ENCODE results near the gene ELMO3. TPM values are rescaled to one million over a fixed set of nuclear protein-coding genes. Genes with fewer than 3 reads are reported as not detected.

Gene ELMO3, protein sequence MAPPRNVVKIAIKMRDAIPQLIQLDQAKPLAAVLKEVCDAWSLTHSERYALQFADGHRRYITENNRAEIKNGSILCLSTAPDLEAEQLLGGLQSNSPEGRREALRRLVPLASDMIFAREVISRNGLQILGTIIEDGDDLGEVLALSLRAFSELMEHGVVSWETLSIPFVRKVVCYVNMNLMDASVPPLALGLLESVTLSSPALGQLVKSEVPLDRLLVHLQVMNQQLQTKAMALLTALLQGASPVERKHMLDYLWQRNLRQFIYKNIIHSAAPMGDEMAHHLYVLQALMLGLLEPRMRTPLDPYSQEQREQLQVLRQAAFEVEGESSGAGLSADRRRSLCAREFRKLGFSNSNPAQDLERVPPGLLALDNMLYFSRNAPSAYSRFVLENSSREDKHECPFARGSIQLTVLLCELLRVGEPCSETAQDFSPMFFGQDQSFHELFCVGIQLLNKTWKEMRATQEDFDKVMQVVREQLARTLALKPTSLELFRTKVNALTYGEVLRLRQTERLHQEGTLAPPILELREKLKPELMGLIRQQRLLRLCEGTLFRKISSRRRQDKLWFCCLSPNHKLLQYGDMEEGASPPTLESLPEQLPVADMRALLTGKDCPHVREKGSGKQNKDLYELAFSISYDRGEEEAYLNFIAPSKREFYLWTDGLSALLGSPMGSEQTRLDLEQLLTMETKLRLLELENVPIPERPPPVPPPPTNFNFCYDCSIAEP
- 1 to 10 TPM in 3 of 4 donors, under 1 TPM in 1; 0.86 to 8.5 (median 5.5) TPM for polyA plus RNA-seq (ENCODE audit: insufficient read length in 4 of 4)

DNA sequence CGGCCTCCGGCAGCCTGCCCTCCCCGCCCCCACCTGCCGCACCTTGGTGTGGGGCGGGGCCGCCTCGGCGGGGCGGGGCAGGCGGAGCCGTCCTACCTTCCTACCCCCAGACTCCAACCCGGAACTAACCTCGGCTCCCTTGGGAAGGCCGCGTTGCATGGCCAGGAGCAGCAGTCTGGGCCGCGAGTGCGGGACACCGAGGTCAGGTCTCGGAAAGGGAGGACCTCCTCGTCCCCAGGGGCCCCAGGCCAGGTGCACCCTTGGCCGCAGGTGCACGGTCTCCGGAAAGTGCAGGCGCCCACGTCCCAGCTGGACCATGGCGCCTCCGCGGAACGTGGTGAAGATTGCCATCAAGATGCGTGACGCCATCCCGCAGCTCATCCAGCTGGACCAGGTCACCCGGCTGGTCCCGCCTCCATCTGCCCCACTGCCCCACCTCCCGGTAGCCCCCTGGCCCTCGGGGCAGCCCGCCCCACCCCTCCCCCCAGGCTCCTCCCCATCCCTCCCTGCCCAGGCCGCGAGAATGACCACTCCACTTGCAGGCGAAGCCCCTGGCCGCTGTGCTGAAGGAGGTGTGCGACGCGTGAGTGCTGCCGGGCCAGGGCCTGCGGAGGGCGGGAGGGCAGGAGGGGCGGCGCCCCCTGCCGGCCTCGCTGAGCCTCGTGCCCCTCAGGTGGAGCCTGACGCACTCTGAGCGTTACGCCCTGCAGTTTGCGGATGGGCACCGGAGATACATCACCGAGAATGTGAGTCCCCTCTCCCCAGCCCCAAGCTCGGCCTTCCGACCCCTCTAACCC lies at the start of gene ELMO3:
Gene ELMO3 (plus strand): TSS at position 121 of the 797 bp plus-strand sequence. CDS start 196 bp downstream, at position 317.
- no peak for DNase-seq (ENCODE audit: low read depth in 4 of 4, low spot score in 3 of 4)

DNA sequence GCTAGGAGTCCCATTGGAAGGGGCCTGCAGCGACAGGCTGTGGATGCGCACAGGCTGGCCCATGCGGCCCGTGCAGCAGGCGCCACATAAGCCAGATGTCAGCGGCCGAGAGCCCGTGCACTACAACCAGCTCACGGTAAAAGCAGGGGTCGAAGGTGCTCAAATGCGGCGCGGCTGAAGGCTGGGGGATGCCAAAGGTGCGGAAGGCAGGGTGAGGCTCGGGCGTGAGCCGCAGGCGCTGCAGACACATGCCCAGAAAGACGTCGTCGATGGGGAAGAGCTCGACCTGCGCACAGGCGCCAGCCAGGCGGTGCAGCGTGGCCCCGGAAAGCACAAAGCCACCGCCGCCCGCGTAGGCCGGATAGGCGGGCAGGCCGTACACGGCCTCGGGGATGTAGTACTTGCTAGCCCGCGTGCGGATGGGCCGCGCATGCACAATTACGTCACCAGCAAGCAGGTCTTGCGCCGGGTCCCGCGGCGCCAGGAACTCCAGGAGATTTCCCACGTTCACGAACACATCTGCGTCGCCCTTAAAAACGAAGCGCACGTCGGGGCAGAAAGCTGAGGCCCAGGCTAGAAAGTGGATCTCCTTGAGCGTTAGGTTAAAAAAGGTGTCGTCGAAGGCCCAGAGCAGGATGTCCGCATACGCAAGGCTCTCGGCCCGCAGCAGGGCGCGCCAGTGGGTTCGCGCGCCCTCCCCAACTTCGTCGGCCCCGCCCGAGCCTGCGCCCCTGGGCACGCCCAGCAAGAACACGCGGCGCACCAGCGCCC lies 49.5 kb upstream of the ELMO3 start:
- no peak for DNase-seq (ENCODE audit: low read depth in 4 of 4, low spot score in 3 of 4)

DNA sequence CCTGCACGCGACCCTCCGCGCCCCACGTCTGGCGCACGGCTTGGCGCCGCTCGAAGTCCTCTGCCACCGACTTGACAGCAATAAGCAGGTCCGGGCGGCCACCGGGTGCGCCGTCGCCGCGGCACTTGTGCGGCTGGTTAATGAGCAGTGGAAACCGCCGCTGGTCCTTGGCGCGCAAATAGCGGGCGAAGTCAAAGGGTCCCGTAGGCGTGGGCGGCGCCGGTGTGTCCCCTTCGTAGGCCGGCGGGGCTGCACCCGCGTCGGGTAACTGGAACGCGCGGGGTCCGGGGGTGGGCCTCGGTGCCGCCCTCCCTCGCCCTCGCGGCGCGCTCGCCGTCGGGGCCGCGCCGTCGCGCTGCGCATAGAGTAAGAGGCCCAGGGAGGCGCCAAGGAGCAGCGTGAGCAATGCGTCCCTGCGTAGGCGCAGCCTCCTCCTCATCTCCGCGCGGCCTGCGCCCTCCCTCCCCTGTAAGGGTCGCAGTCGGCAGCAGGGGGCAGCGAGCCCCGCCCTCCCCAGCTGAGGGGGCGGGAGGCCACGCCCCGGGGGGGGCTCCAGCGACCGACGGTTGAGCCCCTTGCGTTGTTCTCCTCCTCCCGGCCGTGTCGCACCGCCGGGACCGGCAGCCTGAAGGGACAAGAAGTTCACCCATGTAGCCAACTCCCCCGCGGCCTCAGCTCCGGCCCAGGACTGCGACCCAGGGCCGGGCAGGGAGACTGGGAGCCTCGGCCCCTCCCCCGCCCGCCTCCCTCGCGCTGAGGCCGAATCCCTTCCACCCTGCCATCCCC lies 48.7 kb upstream of the ELMO3 start:
- DNase-seq (ENCODE audit: low read depth in 4 of 4, low spot score in 3 of 4) = no peak

DNA sequence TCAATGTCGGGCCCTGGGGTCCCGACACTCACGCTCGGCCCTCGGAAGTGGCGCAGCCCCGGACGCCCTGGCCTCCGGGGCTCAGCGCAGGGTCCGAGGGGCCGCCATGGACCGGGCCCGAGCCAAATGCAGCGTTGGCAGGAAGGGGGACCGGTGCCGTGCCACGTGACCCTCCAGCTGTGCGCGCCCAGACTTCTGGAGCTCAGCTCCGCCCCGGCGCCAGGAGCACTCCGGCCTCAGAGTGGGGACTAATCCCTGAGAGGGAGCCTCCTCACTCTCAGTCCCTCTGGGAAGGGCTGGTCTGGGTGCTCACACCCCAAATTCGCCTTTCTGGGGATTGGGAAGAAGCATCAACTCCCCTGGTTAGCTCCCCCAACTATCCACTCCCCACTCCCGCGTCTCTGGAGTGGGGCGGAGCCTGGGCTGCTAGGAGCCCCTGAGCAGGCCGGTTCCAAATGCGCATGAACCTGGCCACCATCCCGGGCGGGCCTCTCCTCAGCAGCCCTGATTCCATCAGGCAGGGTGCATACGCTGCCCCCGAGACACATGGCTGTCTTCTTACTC lies 48.0 kb upstream of the ELMO3 start, which contains the start of gene B3GNT9:
Gene B3GNT9 (minus strand): TSS at position 166 of the 564 bp plus-strand sequence. CDS start 513 bp downstream, outside the sequence.
- DNase-seq (ENCODE audit: low read depth in 4 of 4, low spot score in 3 of 4) = no peak

DNA sequence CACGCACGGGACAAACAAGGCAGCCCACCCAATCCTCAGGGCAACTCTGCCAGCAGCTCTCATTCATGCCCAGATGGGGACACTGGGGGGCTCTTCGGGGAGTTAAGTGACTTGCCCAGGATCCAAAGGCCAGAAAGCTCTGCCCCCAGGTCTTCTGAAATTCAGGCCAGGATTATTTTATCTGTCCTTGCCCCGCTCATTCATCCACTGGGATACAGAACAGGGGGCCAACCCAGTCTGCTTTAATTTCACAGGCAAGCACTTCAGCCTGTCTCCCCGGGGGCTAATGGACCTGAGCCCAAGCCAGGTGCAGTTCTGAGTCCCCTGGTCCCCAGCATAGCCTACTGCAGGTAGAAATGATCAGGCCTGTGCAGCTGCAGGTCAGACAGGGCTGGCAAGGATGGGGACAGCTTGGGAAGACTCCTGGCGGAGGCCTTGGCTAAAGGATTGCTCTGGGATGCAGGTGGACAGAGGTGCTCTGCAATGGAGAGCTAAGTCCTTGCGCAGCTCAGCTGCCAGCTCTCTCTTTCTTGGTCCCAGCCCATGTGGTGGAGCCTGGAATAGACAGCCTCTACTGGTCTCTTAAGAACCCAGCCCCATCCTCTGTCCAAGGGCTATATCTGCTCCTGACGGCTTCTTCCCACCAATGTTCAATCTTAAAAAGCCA lies 47.4 kb upstream of the ELMO3 start:
- no peak for DNase-seq (ENCODE audit: low read depth in 4 of 4, low spot score in 3 of 4)

DNA sequence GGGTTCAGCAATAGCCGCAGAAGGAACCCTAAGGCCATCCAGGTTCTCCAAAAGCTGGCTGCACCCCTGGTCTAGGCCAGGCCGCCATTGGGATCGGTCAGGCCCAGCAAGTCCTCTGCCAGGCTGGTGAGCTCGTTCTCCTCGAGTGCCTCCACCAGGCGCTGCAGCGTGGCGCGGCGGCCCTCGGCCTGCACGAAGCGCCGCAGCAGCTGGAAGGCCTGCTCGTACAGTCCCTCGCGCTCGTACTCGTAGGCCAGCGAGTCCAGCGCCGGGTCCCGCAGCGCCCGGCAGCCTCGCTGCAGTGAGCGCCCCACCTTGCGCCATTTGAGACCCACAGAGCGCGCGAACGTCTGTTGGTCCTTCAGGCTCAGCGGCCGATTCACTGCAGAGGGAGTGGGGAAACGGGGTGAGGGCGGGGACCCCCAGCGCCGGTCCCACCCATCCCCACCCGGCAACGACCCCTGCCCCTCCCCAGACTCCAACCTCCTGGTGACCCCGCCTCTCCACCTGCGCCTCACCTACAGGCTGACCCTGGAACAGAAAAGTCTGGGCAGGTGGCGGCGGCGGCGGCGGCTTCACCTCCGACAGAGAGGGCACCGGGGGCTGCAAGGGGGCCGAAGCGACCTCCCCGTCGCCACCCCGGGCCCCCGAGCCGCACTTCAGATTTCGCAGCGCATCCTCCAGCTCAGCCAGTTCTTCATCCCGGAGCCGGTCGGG lies 44.2 kb upstream of the ELMO3 start:
- DNase-seq (ENCODE audit: low read depth in 4 of 4, low spot score in 3 of 4) = no peak

DNA sequence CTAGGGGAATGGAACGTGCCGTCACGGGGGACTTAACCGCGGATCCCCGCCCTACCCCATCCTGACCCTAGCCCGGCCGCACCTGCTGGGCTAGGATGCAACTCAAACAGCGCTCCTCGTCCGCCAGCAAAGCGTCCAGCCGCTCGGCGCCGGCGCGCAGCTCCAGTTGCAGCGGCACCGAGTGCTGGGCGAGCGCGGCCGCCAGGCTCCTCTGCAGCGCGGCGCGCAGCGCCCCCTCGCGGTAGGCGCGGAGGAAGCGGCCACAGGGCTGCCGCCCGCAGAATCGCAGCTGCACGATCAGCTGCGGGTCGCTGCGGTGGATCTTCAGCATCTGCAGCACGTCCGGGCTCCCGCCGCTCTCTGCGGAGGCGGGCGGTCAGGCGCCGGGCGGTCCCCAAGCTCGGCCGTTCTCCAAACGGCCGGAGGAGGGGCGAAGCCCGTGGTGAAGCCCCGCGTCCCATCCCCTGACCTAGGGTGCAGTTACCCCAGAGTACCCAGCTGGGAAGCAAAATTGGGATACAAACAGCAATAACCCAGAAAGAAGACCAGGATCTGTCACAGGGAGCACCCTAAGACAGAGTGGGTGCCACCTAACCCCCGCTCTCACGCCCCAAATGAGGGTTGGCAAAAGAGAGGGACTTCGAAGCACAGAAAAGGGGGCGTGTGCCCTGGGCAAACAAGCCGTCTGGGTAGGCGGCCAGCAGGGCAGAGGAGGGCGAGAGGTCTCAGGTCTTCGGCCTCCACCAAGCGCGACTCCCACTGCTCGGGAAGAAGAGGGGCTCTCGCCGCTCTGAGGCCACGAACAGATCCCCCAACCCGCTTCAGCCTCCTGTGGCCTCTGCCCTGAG lies 43.4 kb upstream of the ELMO3 start:
- no peak for DNase-seq (ENCODE audit: low read depth in 4 of 4, low spot score in 3 of 4)

DNA sequence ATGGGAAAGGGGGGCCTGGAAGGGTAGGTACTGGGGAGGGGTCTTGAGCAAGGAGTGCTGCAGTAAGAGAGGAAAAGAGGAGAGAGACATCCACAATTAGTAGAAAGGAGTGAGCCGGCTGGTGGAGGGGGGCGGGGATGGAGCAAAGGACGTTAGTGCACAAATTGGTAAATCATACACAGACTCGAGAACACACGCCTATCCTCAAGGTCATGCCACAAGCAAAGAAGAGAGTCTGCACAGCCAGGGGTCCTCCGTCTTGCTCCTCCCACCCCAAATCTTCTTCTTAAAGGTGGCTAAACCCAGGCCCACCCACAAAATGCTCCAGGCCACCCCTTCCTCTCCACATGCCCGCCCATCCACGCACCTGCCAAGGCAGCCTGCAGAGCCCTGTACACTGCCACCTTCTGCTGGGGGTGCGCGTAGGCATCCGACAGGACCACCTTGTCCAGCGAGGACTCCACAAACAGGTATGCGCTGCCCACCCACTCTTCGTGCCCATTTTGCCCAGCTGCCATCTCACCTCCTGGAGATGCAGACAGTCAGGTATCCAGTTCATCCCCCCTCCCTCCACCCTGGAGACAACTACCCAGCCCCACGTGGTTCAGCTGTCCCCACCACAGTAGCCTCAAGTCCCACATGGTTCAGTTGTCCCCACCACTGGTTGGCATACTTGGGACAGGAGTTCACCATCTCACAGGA lies 42.6 kb upstream of the ELMO3 start:
- no peak for DNase-seq (ENCODE audit: low read depth in 4 of 4, low spot score in 3 of 4)

DNA sequence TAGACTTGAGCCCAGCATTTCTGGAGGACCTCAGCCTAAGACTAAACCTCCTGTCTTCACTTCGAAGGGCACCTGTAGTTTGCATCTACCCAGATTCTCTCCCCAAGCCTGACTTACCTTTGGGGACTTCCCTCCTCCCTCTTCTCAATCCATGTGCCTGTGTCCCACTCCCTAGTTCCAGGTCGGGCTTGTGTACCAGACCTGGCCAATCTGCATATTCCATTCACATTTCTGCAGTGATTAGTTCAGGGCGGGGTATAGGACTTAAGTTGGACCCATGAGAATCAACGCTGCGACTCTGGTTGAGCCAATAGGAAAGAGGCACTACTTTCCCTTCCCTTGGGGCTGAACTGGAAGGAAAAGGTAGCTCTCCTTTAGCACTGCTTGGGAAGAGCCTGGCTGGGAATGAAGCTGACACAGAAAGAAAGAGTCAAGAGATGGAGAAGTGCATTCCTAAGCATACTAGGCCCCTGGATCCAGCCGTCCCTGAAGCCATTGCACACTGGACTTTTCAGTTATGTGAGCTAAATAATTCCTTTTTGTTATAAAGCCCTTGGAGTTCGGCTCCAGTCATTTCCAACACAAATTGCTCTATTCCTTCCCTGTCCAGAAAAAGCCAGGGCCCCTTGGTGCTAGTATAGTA lies 41.7 kb upstream of the ELMO3 start:
- DNase-seq (ENCODE audit: low read depth in 4 of 4, low spot score in 3 of 4) = no peak

DNA sequence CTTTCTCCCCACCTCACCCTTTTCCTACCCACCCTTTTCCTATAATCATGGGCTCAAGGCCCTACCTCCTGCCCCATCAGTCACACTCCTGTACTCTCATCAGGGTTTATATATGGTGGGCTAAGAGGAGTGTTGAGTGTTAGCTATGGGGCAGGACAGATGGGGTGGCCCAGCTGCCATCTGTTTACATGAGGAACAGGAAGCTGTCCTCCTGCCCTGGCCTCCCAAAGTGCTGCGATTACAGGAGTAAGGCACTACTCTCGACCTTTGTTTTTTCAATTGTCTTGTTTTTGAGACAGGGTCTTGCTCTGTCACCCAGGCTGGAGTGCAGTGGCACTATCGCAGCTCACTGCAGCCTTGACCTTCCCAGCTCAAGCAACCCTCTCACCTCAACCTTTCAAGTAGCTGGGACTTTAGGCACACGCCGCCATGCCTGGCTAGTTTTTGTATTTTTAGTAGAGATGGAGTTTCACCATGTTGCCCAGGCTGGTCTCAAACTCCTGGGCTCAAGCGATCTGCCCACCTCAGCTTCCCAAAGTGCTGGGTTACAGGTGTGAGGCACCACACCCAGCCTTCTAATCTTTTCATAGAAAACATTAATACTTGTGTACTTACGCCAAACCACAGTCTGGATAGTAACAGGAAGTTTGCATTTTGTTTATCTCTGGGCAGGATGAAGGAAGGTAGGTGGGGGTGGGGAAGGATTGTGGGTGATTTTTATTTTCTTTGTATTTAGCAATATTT lies 40.9 kb upstream of the ELMO3 start:
- DNase-seq (ENCODE audit: low read depth in 4 of 4, low spot score in 3 of 4) = no peak

DNA sequence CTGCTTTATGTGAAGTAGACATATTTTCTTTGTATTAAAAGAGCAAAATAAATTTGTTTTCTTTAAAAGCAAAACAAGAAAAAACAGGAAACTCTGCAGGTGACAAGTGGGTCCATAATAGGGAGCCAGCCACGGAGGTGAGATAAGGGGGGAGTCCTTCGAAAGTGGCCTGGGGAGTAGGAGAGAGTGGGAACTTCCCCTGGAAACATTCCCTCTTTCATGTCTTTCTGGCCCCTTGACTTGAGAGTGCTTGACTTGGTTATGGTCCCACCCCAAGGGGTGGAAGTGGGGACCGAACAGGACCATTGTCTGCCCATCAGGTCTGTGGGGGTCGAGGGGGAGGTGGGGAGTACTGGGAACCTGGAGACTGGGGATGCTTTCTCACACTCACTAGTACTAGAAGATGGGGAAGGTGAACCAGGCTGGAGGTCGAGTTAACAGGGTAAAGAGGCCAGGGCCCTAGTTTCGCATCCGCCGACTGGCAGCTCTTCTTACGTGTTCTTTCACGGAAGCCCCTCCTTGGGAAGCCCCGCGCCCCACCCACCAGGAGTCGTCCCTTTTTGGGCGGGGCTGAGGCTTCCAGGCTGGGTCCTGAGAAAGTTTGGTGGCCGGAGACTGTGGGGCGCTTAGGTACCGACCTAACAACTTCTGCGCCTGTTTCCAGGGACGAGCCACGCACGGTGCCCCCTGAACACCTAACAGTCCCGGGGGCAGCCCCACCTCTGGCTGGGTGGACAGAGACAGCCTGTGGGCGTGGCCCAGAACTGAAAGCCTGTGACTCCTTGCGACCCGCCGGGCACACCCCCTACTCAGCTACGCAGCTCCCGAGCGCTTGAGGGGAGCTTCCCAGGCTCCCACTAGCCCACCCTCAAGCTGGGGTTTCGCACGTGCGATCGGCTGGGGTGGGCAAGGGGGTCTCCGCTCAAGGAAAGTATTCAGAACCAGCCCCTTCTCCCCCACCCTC lies 40.0 kb upstream of the ELMO3 start:
- DNase-seq (ENCODE audit: low read depth in 4 of 4, low spot score in 3 of 4) = no peak

DNA sequence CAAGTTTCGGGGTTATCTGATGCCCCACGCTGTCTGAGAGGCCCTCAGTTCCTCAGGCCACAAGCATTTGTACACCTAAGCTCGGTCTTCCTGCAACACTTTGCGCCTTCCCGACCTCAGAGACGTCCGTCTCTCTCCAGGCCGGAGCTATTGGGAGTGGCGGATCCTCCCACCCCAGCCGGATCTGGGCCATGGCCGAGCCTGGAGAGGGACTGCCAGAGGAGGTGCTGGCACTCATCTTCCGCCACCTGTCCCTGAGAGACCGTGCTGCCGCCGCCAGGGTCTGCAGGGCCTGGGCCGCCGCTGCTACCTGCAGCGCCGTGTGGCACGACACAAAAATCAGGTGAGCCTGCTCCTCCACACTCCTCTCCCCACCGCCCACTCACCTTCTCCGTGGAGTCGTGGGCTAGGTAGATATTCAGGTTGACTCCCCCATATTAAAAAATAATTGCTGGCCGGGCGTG lies 37.3 kb upstream of the ELMO3 start:
- no peak for DNase-seq (ENCODE audit: low read depth in 4 of 4, low spot score in 3 of 4)

DNA sequence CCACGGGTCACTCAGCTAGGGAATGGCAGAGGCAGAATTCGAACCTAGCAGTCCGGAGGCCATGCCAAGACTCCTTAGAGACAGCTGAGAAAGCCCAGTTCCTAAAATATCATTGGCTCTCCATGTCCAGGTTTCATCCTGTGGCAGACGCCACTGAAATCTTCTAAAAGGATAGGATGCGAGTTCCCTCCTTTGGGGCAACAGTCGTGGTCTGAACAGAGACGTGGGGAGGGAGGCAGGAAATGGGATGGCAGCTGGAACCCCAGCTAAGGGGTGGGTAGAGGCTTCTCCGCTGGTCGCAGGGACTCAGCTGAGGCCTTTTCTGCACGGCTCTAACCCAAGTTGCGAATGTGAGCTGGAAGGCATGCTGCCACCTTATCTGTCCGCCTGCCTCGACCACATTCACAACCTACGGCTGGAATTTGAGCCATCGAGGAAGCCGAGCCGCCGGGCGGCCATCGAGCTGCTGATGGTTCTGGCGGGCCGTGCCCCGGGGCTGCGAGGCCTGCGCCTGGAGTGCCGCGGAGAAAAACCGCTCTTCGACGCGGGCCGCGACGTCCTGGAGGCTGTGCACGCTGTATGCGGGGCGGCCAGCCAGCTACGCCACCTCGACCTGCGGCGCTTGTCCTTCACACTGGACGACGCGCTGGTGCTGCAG lies 36.3 kb upstream of the ELMO3 start:
- DNase-seq (ENCODE audit: low read depth in 4 of 4, low spot score in 3 of 4) = no peak

Data from left renal pelvis (tissue), 4 donors.